ENCODE measurements around the gene CSF2.

DNA sequence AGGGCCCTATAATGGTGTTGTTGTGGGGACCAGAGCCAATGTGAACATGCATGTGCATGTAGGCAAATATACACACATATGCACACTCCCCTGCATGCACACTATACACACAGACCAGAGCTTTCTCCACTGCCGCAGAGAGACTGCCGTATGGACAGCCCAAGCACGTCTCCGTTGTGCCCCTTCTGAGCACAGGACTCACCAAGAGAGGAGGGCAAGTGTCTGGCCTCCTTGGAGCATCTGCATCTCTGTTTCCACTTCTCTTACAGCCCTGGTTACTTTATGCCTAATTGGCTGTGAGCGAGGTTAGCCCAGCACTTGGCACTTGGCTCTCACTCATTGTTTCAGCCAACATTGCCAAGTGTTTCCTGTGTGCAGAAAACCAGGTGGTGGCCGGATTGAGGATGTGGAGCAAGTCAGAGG lies 30.4 kb downstream of the CSF2 start:
- no peak for TF ChIP-seq CTCF (conservative IDR thresholded peaks at IDR 0.05 in 1 of 2, IDR thresholded peaks at IDR 0.05 in 1 of 2; ENCODE audit: extremely low read depth in 1 of 2, insufficient read depth in 1 of 2, low read depth in 1 of 2, low read length in 2 of 2)
- TF ChIP-seq EZH2 (IDR thresholded peaks at IDR 0.05; ENCODE audit: borderline replicate concordance, low read length): no peak

Data from mammary epithelial cell (primary cell).